HG03139 (cell line): ENCODE results near the gene ATF6.

Source experiments
- ATAC-seq: cut with Tn5 transposase; IDR thresholded peaks from one replicate; pipeline ENCODE4 v1.9.1; 2021; ENCODE audit not compliant: unreplicated experiment

ATF6 gene

DNA sequence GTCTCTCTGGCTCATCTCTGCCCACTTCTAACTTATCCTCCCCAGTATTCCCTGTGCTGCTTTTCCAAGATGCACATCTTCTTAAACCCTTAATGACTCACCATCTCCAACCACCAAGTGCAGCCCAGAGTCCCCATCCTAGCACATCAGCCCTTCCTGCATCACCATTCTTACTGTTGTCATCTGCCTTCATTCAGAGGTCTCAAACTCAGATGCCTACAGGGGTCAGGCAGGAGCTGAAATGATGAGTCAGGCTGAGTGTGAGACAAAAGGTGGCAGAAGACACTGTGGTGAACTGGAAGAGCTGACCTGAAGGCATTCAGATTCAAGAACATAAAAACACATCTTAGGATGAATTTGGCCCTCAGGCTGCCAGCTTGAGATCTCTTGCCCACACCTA is 223.0 kb downstream of the ATF6 start:
- no peak for ATAC-seq

DNA sequence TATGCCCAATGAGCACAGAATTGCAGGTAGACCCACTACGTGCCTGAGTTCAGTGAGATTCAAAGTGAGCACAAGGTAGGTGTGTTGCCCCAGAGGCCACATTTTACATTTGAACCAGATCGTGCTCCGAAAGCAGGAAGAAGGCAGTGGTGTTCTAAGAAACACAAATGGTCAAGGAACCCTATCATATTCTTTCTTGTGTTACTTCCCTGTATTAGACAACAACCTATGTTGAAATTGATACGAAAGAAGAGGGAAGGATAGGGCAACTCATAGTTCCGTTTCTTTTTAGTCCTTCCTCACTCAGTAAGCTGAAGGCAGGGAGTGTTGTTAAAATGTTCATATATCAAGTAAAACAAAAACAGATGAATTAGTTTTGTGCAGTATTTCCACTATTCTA is 223.7 kb downstream of the ATF6 start:
- ATAC-seq: no peak

DNA sequence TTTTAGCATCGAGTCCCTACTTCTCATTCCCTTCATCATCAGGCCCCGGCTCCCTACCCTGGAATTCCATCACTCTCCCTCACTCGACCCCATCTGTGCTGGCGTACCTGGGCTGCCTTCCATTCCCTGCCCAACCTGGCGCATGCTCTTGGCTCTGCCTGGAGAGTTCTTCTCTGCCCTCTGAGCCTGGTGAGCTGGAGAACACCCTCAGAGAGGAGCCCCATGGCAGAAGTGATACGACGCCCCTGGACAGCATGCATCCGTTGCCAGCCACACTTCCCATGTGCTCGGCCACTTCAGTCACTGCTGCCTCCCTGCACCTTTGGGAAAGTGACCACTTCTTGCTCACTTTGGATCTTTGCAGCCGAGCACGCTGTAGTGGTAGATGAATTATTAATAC is 227.5 kb downstream of the ATF6 start:
- ATAC-seq: no peak

DNA sequence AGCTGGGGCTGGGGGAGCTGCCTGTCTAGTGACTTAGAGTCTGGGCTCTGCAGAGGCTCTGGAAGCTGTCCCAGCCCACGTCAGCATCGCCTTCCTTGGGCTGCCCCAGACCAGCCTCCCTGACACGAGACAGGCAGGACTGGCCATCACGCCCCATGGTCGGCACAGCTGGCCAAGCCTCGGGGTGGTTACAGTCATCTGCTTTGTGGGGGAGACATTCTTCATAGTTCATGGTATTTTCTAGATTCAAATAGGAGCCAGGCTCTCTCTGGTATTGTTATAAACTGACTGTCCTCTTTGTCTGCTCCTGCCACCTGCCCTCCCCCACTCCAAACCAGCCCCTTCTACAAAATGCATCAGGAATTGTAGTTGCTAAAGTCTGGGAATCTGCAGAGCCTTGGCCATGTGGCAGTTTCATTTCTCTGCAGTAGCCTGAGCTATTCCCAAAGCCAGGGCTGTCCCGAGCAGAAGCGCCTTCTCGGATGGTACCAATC is 228.1 kb downstream of the ATF6 start:
- no peak for ATAC-seq

DNA sequence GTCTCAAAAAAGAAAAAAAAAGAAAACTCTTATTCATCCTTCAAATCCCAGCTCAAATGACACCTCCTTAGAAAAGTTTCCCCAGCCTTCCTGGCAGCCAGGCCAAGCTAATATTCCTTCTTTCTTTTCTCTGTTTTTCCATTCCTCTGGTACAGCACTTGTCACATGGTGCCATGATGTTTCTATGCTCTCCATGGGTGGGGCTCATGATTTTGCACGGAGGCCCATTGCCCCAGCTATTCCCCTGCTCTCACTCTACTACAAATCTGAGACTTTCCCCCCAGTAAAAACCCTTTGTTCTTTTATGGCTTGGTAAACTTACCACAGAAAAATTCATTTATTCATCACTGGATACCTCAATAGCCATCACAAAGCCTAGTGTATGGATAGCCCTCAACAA is 231.0 kb downstream of the ATF6 start:
- no peak for ATAC-seq

DNA sequence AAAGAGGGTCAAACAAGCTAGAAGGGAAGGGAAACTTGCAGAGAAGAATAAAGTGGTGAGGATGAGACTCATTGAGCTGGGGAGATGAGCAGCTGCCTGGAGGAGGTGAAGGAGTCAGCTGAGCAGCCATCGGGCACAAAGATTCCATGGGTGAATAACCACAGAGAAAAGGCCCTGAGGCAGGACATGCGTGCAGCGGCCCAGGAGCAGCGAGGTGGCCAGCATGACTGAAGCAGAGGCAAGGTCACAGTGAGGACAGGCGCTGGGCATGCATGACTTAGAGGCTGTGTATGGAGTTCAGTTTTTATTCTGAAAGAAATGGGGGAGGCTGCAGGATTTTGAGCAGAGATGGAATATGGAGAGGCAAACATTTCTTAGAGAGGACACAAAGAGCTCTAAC is 232.7 kb downstream of the ATF6 start:
- ATAC-seq: no peak

DNA sequence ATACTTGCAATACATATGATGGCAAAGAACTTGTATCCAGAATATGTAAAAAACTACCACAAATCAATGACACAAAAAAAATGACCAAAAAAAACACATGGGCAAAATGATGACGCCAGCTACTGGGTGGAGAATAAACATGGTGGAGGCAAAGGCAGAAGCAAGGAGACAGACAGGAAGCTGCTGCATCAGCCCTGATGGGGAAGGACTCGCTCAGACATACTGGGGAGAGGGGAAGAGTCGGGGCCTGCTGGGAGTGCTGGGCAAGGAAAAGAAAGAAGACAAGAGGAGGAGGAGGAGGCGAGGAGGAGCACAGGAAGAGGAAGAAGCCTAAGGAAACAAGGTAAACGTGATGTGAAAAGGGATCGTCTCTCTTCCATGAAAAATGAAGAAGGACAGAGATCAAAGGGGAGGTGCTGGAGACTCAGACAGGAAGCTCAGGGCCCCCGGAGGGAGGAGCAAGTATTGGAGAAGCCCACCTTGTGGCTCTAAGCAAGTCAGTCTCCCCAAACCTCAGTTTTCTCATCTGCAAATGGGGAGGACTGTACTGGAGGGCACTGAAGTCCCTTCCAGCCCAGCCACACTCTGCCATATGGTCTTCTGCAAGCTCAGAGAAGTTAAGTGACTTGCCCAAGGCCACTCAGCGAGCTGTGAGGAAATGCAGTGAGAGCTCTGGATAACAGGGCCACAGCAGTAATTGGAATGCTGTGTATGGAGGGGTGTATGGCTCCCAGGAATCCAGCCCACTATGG is 233.4 kb downstream of the ATF6 start:
- no peak for ATAC-seq

DNA sequence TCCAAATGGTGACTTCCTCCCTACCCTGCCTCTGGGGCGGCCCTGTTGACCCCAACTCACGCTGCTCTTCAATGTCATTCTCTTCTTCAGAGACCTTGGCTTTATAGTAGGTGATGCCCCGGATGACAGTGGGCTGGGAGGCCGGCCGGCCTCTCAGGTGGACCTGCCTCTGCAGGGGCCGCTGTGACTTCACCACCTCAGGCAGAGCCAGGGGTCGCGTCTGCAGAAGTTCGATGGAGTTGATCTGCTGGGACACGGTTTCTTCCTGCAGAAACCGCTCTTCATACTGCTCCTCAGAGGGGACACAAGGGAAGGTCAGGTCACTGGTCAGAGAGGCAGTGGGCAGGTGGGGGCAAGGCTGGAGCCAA is 233.9 kb downstream of the ATF6 start:
- ATAC-seq: no peak

DNA sequence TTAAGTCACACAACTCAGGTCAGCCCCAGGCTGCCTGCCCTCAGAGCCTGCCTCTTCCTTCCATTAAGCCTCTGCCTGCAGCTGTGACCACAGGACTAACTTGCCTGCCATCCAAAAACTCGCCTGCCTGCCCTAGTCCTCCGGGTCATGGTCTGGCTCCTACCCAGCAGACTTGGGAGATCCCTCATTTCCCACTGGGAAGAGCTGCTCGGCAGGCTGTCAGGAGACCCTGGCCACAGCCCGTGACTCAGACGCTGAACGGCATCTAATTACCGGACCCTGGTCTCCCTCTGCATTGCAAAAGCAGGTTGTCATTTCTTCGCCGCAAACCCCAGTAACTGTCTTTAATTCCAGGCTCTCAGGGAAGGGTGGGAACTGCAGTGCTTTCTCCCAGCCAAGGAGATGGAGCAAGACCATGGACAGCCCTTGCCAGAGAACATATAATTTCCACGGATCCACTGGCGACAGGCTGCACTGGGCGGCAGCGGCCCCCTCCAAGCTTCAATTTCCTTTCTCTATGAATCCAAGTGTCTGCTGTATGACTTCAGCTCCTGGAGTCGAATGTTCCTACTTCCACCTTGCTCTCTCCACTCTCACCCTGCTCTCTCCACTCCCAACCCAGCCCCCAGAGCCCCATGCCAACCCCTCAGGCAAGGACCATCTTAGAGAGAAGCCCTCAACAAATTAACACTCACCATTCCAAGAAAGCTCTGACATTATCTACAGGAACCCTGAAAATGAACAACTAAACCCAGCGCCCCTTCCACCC is 237.1 kb downstream of the ATF6 start:
- ATAC-seq: no peak

DNA sequence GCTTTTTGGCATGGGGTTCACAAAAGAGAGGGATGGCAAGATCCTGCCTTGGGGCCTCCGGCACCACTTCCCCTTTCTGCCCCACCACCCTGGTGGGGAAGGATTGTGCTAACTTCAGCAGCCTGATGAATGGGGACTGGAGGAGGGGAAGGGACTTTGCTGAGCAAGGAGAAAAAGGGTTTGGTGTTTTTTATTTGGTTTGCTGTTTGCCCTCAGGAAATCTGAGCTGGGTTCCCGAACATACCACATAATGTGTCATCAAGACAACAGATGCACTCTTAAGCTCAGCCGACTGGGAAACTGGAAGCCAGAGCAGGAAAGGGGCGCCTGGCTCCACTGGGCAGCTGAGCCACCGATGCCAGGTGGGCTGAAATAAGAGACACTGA is 237.7 kb downstream of the ATF6 start:
- ATAC-seq: no peak

DNA sequence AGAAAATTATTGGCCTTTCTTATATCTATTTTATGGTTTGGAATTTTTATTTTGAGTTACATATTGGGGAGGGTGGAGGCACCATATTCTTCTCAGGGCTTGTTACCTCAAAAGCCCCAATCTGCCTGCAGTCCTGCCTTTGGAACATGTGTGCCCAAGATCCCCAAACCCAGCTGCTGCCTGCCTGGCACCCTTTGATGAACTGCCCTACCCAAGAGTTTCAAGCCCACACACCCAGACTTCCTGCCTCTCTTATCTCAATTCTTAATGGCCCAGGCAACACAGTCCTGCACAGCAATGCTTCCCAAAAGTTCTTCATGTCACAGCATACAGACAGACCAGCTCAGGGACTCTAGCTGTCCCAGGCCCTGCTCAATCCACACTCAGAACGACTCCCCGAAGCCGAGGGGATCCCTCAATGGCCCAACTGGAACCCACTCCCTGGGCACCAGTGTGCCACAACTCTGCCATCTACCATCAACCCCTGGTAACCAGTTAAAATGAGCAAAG is 238.4 kb downstream of the ATF6 start:
- ATAC-seq: no peak

DNA sequence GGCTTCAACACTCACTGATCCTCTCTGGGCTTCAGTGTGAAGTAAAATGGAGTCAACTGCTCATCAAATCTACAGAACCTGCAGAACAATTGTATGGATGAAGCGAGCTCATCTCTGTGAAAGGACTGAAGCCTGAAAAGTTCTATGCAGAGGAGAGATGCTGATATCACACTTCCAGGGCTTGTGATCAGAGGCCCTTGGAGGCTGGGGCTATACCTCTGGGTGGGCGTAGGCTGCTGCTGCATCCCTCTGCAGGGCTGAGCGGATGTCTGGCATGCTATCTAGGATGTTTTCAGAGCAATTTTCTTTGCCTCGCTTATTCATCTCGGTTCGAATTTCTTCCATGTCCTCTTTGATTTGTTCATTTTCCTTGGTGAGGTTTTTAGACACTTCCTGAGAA is 240.0 kb downstream of the ATF6 start:
- no peak for ATAC-seq

DNA sequence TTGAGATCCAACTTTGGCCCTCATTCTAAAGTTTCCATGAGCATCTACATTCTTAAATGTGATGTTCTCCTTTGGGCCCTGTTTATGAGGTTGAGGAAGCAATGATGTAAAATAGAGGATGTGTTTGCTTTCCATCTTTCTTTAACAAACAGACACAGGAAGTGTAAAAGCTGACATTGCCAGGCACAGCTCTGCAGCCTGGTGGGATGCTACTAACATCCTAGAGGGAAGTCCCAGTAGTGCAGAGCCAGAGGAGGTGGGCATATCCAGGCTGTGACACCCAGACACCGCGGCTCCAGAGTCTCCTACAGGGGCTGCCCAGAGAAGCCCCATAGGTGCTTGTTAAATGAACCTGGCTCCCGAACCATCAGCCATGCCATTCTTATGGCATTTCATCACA is 241.3 kb downstream of the ATF6 start:
- ATAC-seq: no peak

DNA sequence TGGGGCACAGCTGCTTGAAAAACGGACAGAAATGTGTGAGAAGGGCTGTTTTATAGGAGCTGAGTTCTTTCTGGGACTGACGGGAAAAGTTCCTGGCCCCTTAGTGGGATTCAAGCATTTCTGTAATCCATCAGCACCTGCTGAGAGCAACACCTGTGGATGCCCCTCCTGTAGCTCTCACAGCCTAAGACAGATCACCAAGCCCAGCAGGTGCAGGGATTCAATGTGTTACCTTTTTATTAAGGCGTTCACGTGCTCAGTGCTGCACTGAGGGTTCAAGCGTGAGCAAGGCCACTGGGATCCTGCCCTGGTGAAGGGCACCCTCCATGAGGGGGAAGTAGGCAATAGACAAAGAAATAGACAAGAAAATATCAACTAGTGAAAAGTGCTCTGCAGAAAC is 242.7 kb downstream of the ATF6 start:
- no peak for ATAC-seq

DNA sequence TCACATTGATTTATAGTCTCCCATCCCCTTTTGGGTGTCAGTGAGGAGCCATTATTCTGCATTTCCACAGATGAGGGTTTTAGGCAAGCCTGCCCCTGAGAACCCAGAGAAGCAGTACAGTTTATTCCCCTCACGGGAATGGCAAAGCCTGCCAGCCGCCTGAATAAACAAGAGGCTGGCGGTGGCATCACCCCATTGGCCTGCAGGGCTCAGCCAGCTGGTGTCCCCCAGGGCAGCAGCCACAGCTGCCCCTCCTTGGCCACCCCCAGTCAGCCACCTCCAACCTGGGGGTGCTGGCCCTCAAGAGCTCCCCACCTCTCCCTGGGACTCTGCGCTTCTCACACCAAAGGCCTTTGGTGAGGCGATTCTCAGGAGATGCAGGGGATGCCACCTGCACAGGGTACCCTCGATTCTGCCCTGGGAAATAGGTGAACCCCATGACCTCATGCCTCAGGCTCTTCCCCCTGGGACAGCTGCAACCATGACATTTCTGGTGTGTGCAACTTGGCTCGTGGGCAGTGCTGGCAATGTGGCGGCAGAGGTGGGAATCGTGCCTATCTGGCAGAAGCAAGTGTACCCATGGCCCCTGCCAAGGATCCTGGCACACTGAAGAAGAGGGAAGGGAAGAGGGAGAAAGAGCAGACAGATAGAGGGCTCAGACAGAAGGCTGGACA is 243.5 kb downstream of the ATF6 start:
- ATAC-seq: no peak

DNA sequence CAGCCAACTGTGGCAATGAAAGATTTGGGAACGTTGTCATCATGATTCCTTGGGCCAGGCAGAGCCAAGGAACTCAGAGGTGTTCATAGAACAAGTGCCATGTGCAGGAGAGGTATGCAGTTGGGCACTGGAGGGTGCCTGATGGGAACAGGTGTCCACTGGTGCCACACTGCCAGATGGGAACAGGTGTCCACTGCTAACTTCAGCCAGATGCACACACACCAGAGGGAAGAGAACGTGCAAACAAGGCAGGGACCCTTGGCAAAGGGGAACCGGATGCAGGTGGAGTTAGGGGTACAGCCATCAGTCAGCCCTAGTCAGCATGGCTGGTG is 244.0 kb downstream of the ATF6 start:
- no peak for ATAC-seq

DNA sequence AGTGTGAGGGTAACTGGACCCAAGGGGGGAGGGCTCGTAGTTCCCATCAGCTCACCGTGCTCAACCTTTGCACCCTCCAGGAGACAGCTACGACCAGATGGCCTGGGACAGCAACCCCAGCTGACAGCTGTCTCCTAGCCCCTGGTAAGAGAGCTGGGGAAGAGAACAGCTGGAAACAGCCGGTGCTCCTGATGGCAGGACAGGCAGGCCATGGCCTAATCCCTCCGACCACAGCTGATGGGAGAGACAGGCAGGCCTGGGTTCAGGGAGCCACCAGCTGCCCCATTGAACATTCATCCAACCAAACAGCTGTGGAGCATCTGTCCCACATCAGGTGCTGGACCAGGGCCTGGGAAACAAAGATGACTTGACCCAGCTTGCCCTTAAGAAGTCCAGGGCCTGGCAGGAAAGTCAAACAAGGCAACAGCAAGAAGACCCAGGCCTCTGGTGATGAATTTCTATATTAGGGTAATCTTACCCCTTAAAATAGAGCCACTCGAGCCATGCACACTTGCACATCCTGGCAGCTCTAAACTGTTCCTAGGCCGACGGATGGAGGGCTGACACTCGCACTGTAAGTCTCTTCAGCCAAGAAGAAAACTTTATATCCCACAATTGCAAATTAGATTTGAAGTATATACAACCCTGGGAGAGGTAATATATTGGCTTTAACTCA is 245.4 kb downstream of the ATF6 start:
- no peak for ATAC-seq

DNA sequence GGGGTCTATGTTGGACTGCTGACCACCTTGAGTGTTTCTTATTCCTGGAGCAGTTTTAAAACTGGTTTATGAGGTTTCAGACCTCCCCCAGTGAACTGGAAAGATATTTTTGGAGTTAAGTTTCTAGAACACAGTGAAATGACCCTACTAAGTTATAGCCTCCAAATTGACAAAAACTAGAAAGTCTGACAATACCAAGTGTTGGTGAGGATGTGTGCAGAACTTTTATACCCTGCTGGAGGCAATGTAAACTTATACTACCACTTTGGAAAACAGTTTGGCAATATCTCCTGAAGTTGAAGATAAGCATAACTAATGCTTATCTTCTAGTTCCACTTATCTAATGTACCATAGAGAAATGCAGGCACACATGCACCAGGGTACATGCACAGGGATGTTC is 247.2 kb downstream of the ATF6 start:
- ATAC-seq: no peak
